Cerebellar nuclear complex (tissue), 1 donor: ENCODE measurements around the gene PCNX3.
A peak's percentile ranks its signal among the peaks of the same experiment; 100 is the strongest.
"Not testable (repeated sequence)": the region's sequence is repeated elsewhere in the genome, so short reads cannot be mapped to it uniquely, and the experiment has no call there.

ENCODE experiments used
- DNase-seq, 2 experiments: peaks; one replicate each; lab custom pipeline; 2025; lab: John Stamatoyannopoulos, UW

PCNX3 gene

DNA sequence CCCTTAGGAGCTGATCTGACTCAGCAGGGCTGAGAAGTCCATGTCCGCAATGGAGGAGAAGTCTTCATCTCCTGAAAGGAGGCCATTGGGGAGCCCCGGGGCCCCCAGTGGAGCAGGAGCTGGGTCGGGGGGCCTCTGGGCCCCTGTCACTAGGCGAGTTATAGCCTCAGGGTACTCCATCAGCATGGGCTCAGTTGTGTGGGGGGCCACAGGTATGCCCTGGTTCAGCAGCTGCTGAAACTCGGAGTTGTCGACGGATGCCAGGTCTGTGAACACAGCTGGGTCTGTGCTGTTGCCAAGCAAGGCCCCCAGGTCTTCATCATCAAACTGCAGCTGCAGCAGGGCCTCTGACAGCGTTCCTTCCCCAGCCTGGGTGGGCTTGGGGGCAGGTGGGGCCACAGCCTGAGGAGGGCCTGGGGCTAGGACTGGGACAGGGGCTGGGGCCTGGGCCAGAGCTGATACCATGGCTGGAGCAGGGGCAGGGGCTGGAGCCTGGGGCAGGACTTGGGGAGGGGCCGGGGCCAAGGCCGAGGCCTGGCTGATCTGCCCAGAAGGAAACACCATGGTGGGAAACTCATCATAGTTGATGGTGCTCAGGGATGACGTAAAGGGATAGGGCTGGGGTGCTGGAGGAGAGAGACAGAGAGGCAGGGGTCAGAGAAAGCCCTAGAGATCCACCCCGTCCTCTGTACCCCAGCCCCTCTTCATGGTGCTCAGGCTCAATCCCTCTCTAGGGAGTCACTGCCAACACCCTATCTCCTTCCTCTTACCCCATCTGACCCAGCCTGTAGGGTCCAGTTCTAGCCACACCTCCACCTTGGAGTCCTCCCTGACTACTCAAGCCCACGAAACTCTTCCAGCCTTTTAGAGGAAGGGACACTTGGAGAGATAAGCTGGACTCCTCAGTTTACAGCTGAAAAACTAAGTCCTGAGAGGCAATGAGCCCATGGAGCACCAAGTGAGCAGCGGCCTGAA is 39.1 kb downstream of the PCNX3 start:
- no peak for DNase-seq

DNA sequence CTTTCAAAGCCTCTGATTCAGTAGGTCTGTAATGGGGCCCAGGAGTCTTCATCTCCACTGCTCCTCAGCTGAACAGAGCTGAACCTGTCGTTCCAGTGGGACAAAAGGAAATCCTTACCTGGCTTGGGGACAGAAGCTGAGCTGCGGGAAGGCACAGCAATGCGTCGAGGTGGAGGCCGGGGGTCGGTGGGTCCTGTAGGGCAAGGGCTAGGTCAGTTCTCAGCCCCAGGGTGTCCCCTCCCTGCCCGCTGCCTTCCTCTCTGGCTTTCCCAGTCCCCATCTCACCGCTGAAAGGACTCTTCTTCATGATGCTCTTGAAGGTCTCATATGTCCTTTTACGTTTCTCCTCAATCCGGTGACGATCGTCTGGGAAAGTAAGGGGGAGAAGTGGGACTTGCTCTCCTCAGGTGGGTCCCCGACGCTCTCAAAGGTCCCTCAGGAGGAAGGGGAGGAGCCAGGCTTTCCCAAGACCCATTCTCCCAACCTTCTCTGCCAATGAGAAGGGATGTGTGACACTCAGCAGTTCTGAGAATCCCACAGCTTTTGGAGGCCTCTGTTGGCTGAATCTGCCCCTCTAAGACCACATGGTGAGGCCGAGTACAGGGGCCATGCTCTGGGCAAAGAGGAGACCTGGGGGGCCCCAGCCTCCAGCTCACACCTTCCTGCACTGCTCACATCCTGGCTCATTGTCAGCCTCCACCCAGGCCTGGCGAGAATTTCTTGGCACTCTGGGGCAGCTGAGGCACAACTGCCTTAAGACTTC is 40.2 kb downstream of the PCNX3 start:
- no peak for DNase-seq

DNA sequence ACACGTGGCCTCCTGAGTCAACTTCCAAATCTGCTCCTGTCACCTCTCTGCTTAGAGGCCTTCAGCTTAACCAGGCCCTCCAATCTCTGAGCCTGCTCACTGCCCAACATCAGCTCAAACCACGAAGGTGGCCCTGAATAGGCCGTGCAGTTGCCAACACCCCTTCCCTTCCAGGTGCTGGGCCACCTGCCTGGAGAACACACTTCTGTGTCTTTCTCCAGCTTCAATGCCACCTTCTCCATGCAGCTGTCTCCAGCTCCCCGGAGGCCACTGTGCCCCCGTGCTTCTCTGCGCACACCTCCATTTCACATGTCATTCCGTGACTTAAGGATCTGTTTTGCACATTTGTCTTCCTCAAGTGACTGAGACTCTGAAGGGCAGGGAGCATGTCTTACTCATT is 41.9 kb downstream of the PCNX3 start:
- no peak for DNase-seq

DNA sequence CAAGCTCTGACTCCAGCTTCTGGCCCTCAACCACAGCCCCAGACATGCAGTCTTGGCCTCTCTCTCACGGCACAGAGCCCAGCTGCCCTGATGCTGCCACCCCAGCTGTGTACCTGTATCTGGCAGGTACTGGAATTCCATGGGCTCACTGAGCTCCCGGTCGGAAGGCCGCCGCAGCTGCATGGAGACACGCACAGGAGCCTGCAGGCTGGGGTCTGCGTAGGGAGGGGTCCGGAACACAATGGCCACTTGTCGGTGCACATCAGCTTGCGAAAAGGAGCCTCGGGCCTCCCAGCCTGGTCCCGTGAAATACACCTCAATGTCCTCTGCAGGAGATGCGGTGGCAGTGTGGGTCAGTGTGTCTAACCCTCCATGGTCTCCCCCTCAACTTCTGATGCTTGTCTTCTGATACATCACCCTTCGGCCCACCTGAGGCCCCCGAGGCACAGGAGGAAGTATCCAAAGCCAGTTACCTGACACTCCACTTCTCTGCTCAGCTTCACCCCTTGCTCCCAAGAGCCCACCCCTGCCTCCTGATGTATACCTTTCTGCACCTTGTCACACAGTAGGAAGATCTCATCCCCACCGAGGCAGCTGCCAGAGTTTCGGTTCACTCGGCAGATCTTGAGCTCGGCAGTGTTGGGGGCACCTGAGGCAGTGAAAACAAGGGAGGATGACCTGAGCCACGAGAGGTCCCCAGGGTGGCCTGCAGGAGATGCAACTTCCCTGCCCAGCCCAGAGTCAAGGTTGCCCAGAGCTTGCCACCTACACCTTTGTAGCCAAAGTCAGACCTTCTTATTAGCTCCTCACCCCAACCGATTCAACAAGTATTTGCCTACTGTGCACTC is 42.8 kb downstream of the PCNX3 start:
- DNase-seq: no peak

DNA sequence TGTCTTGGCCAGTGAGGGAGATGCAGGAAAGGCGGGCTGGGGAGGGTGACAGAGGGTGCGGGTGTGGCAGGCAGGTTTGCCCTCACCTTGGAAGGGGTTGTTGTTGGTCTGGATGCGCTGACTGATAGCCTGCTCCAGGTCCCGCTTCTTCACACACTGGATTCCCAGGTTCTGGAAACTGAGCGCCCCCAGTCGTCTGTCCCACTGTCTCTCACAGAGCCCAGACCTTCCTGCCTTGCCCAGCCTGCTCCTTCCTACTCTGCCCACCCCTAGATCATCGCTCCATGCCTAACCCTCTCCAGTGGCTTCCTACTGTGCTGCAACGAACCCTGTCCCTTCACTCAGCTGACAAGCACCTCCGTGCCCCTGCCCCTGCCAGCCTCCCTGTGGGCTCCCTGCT is 44.5 kb downstream of the PCNX3 start:
- no peak for DNase-seq

DNA sequence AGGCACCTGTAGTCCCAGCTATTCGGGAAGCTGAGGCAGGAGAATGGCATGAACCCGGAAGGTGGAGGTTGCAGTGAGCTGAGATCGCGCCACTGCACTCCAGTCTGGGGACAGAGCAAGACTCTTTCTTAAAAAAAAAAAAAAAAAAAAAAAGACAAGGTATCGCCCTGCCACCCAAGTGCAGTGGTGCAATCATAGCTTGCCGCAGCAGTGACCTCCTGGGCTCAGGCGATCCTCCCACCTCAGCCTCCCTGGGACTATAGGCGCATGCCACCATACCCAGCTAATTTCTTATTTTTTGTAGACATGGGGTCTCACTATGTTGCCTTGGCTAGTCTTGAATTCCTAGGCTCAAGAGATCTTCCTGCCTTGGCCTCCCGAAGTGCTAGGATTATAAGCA is 45.3 kb downstream of the PCNX3 start:
- DNase-seq: not testable (repeated sequence)

DNA sequence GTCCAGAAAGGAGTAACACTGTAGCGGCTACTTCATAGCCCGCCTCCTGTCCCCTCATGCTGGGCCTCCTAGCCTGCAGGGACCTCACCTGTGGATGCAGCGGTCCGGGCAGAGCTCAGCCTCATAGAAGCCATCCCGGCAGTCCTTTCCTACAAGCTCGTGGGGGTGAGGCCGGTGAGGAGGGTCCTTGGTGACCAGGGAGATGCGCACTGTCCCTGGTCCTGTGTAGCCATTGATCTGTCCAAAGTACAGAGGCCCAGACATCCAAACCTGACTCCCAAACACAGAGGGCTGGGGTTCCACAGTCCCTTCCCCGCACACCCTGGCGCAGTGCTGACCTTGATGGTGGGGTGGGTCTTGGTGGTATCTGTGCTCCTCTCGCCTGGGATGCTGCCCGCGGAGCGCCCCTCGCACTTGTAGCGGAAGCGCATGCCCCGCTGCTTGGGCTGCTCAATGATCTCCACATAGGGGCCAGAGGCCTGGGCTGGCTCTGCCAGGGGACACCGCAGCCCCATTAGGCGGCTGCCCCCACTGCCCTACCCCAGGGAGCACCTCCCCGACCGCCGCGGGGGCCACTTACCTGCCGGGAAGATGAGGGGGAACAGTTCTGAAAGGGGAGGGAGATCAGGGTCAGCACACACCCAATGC is 46.1 kb downstream of the PCNX3 start:
- DNase-seq: no peak

DNA sequence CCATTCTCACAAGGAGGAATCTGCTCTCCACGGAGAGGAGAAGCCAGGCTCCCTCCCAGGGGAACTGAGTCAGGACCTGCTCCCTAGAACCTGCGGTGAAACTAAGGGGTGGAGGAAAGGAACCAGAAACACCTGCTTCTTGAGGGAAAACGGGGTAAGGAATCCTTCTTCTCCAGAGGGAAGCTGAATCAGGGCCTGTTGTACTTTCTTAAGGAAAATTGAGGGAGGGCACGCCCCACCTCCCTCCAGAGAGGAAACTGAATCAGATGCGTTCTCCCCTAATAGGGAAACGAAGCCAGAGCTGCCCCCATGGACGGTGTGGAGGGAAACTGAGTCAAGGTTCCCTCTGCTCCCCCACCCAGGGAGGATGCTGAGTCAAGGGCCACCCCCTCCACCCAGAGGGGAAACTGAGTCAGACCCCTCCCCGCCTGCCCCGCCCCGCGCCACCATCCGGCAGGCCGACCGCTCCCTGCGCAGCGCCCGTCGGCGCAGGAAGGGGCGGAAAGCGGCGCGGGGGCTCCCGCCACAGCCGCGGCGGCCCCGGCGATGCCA is 46.7 kb downstream of the PCNX3 start:
- no peak for DNase-seq

DNA sequence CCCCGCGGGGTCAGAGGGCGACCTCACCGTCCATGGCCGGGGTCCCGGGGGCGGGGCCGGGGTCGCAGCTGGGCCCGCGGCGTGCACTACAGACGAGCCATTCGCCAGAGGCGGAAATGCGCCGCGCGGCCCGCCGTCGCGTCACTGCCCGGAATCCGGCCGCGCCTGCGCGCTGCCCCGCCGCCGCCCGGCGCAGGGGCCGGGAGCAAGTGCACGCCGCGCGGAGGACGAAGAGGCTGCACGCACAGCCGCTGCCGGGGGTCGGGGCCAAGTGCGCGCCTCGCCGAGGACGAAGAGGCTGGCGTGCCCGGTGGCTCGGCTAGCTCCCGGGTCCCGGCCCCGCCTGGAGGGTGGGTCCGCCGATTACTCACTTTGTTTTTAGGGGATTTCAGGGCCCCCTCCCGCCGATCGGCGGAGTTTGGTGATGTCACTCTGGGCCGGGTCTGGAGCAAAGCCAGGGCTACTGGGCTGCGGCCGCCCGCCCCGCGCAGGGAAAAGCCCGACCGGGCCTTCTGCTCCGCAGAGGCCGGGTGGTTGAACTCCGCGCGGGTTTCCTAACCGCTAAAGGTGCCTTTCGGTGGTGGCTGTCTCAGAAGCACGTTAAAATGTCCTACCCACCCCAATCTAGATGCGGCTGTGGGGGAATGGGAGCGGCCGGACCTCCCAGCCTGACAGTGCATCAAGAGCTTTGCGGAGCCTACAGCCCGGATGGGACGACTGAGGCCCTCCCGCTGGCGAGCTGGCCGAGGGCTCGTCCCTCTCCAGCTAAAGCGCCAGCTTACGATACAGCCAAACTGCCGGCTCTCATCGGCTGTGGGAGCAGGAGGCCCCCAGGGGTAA is 47.4 kb downstream of the PCNX3 start, which contains the start of gene RELA:
Gene RELA, minus strand, starts transcription at position 118 of the 840 bp plus-strand sequence. Its CDS starts 84 bp downstream, at position 34.
- peak in 1 of 2 experiments; percentile 67 for DNase-seq

DNA sequence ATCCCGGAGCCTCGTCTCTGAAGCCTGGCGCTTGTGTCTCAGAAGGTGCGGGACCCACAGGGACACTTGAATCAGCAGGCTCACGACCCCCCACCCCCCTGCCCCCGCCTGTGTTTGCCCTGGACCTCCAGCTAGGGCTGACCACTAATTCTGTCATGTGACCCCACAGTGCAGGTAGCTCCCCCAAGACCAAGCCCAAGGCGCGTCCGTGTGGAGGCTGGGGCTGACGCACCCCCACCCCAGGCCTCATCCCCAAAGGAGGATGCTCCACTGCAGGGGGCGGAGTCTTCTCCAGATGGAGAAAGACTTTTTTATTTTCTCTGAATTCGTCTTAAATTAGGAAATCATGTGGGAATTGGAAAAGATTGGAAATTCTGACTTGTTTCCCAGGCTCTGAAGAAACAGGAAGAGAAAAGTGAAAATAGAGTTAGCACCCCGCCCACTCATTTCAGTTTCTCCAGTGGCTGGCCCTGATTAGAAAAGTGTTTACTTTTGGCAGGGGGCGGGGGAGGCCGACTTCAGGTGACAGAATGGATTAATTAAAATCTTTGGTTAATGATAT is 48.1 kb downstream of the PCNX3 start:
- DNase-seq: no peak

DNA sequence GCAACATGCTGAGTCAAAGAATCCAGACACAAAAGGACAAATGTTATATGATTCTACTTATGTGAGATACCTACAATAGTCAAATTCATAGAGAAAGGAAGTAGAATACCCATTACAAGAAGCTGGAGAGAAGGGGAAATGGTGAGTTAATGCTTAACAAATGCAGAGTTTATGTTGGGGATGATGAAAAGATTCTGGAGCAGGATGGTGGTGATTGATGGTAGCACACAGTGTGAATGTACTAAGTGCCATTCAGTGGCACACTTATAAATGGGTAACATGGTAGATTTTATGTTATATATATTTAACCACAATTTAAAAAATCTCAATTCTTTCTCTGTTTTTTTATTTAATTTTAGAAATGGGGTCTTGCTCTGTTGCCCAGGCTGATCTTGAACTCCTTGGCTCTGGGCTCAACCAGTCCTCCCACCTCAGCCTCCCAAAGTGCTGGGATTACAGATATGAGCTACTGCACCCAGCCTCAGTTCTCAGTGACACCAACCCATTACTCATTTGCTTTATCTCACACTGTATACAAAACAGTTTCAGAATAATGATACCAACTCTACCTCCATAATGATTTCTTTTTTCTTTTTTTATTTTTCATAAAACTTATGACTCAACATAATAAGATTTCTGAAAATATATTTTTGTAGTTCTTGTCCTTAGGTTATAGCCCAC is 56.7 kb downstream of the PCNX3 start:
- DNase-seq: no peak

DNA sequence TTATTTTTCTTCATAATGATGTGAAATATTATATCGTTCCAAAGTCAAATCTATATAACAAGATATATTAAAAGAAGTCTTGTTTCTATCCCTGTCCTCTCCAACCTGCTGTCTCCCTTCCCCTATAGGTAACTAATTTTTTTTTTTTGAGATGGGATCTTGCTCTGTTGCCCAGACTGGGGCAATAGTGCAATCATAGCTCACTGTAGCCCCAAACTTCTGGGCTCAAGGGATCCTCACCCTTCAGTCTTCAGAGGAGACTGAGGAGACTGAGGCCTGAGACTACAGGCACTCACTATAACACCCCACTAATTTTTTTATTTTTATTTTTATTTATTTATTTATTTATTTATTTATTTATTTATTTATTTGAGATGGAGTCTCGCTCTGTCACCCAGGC is 57.4 kb downstream of the PCNX3 start:
- no peak for DNase-seq

DNA sequence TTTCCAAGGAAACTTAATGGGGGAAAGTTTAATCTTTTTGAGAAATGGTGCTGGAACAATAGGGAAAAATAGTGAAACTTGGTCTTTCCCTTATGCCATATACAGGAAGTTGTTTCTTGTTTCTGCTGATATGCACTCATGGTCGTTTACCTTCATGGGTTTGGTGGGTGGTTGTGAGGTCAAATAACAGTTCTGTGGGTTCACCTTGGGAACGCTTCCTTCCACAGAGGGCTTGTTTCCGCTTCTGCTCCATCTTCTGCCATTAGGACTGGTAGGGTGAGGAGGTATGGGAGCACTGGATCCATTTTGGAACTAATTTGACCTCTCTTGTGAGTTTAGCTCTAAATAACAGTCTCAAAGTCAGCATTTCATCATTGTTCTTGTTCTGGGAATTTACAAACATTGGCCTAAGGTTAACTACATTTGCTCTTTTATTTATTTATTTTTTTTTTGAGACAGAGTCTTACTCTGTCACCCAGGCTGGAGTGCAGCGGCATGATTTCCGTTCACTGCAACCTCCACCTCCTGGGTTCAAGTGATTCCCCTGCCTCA is 64.7 kb downstream of the PCNX3 start:
- DNase-seq: no peak

DNA sequence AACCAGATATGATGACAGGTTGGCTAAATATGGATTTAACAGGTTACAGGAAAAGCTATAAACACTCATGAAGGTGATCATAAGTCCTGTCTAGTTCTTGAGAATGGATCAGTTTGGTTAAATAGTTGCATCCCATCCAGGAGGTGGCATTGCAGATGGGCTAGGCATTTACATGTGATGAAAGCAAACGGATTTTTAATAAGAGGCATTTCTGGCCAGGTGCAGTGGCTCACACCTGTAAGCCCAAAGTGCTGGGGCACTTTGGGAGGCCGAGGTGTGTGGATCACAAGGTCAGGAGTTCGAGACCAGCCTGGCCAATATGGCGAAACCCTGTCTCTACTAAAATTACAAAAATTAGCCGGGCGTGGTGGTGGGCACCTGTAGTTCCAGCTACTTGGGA is 67.9 kb downstream of the PCNX3 start:
- not testable (repeated sequence) for DNase-seq

DNA sequence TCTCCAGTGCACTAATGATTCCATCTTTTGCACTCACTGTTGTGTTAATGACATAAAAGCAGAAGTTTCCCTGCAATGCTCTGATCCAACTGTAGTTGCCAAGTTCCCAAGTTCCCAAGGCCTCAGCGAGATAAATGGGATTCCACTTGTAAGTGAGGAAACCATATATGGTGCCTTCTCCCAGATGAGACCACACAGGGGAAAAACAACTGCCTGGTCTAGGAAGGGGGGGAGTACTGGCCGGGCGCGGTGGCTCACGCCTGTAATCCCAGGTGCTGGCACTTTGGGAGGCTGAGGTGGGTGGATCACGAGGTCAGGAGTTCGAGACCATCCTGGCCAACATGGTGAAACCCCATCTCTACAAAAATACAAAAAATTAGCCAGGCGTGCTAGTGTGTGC is 70.4 kb downstream of the PCNX3 start:
- no peak for DNase-seq
